DOHH2 (cell line): ENCODE results near the gene TREH.

ENCODE experiments used
- CTCF ChIP-seq: fragments of 200-600 bp; sonication (generic); IDR thresholded peaks from one replicate; pipeline ENCODE4 v1.5.1; 2014; ENCODE audit warnings: antibody characterized with exemption, mild to moderate bottlenecking, low read depth, low read length; ENCODE audit not compliant: poor library complexity, severe bottlenecking
- EZH2phosphoT487 ChIP-seq: fragments of 200-600 bp; sonication (generic); IDR thresholded peaks from 2 replicates; pipeline ENCODE4 v1.6.1; 2017; ENCODE audit warnings: borderline replicate concordance, mild to moderate bottlenecking, antibody characterized with exemption, low read length, moderate library complexity, mixed read lengths

GRCh38 chr11:118615976-118616371 lies 63.5 kb downstream of the TREH start:
- TF ChIP-seq CTCF (no peak), EZH2phosphoT487 (no peak)
